Panc1 (cell line): ENCODE measurements around the gene LONRF2.

ENCODE experiments used
- POLR2AphosphoS5 ChIP-seq: IDR thresholded peaks from 2 replicates; pipeline ENCODE4 v1.6.1; 2012; ENCODE audit warnings: mild to moderate bottlenecking, low read depth, low read length, moderate library complexity
- REST ChIP-seq, 2 experiments: IDR thresholded peaks; 2 replicates each; pipeline ENCODE4 v1.6.1; 2011 to 2012; ENCODE audit warnings: low read depth in 2 of 2, control low read depth in 1 of 2, low read length in 1 of 2, mild to moderate bottlenecking in 1 of 2, moderate library complexity in 1 of 2; ENCODE audit not compliant: insufficient read depth in 1 of 2
- SIN3A ChIP-seq: IDR thresholded peaks from 2 replicates; pipeline ENCODE4 v1.6.1; 2012; ENCODE audit warnings: low read depth, mild to moderate bottlenecking, low read length, moderate library complexity, borderline replicate concordance; ENCODE audit not compliant: insufficient read depth
- TF ChIP-seq, protein P1 (sequence below): fragments of 450-650 bp; IDR thresholded peaks from 2 replicates; pipeline ENCODE4 v1.5.1; 2017; ENCODE audit warnings: mild to moderate bottlenecking

- TF ChIP-seq POLR2AphosphoS5 (no peak), REST (IDR thresholded peaks at IDR 0.05; ENCODE audit: insufficient read depth in 1 of 2, low read depth in 2 of 2, low read length in 1 of 2) (no peak), SIN3A (no peak)
- TF ChIP-seq, protein P1, sequence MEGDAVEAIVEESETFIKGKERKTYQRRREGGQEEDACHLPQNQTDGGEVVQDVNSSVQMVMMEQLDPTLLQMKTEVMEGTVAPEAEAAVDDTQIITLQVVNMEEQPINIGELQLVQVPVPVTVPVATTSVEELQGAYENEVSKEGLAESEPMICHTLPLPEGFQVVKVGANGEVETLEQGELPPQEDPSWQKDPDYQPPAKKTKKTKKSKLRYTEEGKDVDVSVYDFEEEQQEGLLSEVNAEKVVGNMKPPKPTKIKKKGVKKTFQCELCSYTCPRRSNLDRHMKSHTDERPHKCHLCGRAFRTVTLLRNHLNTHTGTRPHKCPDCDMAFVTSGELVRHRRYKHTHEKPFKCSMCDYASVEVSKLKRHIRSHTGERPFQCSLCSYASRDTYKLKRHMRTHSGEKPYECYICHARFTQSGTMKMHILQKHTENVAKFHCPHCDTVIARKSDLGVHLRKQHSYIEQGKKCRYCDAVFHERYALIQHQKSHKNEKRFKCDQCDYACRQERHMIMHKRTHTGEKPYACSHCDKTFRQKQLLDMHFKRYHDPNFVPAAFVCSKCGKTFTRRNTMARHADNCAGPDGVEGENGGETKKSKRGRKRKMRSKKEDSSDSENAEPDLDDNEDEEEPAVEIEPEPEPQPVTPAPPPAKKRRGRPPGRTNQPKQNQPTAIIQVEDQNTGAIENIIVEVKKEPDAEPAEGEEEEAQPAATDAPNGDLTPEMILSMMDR, result no peak
Observed at GRCh38 chr2:100297511-100297910, 24.8 kb downstream of the LONRF2 start.
